Hematopoietic multipotent progenitor cell treated with erythropoietin and hydrocortisone succinate and interleukin-3 and kit ligand, for 6 days (in vitro differentiated cells): Measurements from ENCODE around the gene ASTL.

ENCODE experiments used
- DNase-seq: peaks from one replicate; pipeline ENCODE4 v3.0.0-alpha.2; 2015

The ASTL gene

DNA sequence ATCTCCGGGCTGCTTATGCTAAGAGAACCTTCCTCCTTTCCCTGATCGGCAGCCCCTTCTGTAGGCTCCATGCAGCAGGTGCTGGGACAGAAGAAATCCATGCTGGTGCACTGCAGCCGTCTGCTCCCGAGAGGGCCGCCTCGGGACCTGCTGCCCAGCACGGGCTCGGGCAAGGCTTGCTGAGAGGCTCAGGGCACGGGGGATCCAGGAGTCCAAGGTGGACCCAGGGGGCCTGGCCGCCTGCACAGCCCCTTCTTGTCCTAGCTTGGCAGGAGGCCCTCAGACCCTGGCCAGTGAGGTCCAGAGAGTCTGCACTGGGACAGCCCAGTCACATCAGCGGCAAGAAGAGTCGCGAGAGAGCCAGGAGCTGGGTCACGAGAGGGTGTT, 20.2 kb upstream of the ASTL start:
- DNase-seq: no peak

DNA sequence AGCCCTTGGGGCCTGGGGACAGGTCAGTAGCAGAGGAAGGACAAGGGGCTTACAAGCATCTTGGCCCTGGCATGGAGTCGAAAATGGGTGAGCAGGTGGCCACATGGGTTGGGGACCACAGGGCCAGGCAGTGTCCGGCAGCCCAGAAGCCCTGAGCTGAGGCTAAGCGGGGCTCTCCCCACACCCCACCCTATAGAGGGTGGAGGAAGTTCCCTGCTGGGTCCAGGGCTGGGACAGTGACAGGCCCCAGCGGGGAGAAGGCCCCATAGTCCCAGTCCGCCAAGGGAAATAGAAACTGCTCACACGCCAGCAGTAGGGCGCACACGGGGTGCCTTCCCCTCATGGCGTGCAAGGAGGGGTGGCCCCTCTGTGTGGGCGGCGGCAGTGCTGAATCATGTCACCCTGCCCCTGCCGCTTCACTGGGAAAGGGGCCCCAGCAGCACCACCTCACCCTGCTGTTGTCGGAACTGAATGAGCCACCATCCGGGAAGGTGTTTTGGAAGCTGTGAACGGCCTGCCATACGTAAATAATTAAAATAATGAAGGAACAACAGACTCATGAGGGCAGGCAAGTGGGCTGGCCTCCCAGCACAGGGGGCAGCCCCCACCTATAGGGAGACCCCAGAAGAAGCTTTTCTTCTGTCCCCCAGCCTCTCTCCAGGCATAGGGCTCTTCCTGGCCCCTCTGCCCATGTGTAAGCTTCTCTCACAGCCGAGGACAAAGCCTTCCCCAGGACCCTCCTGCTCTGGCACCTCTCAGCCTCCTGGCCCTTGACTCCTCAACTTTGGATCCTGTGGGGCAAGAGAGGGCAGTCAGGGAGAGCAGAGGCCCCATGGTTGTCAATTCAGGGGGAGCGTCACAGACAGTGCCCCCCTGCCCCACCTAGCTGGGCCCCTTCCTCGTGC, 19.6 kb upstream of the ASTL start:
- peak; percentile 77 for DNase-seq

DNA sequence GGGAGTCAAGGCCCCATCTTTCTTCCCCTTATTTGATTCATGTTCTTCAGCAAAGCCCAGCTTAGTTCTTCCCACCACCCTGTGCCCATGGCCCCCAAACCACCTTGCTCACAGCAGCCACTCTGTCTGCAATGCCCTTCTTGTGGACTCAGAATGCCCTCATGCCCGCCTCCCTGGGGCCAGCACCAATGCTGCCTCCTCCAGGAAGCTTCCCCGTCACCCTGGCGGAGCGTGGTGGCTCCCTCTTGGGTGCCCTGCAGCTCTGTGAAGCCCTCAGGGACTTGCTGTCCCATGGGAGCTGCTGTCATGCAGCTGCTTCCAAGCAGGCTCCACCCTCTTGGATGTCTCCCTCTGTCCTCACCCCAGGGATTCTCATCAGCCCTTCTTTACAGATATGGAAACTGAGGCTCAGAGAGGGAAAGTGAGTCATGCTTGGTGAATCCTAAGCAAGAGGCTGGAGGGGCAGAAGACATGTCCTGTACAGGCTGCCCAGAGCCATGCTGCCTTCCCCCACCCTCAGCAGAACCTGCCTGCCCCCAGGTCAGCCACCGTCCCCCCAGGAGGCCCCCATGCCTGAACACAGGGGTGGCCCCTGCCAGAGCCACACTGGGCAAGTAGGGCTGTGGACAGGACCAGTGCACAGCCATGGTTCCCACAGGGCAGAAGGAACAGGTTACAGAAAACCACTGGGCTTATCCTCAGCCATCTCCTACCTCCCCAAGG, 18.8 kb upstream of the ASTL start:
- no peak for DNase-seq

- no peak for DNase-seq
Measured at GRCh38 chr2:96156011-96156820, 17.9 kb upstream of the ASTL start.

- no peak for DNase-seq
Measured at GRCh38 chr2:96154506-96155380, 16.4 kb upstream of the ASTL start.

DNA sequence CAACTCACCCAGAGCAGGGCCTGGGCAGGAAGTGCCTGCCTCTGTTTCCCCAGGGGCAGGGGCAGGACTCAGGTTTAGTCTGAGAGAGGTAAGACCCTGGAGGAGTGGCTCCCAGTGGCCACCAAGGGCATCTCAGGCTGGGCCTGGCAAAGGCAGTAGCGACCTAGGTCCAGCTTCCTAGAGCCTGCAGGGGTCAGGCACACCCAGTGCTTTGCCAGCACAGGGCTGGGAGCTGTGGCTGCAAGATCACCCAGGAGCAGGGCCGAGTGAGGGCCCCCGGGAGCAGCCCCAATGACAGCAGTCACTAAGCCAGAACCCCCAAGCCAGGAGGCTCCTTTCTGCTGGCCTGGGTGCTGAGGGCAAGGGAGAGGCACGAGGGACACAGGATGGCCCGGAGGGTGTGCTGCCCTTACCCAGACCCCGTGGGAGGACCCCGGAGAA, 15.7 kb upstream of the ASTL start:
- DNase-seq: peak; percentile 26

DNA sequence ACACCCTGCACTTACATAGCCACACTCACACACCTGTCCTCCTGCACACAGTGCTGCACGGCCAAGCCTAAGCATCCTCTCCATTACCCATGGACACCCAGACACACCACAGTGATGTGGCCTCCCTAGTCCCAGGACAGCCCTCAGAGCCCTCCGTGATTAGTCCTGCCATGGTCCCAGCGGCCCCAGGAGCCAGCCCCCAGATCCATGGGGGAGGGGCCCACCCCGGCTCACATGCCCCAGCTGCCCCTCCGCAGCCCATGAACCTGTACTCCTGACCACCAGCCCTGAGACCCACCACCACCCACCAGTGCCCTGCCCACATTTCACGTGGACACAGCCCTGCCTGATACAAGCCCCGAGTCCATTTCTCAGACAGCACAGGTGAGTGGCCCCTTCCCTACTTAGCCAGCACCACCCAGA, 15.0 kb upstream of the ASTL start:
- no peak for DNase-seq

- DNase-seq: no peak
Measured at GRCh38 chr2:96152304-96153161, 14.2 kb upstream of the ASTL start.

GRCh38 chr2:96151595-96152303, 13.4 kb upstream of the ASTL start:
- no peak for DNase-seq

DNA sequence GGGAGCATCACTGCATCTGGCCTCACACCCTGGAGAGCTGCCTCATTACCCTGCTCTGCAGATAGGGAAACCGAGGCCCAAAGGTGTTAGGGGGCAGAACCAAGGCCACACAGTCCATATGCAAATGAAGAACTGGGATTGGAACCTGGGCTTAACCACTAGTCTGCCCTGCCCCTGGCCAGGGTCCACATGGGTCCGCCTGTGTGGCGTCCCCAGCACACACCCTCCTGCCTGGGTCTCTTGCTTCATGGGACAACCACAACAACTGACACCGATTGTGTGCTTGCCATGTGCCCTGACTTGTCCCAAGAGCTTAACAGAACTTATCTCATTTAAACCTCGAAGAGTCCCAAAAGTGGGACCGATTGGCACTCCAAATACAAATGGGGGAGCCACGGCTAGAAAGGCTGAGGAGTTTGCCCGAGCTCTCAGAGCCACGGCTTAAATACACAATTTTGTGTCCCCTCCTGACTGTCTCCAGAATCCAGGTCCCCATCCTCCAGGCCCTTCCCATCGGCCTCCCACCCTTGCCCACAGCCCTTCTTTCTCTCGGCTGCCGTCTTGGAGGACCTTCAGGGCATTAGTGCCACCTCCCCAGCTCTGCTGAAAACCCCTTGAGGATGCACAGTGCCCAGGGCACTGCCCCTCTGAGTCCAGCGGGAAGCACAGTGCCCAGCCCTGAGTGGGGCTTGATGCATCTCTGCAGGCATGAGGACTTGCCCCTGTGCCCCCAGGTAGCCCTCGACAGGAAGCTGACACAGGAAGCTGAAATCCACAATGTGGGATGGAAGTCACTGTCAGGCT, 12.7 kb upstream of the ASTL start:
- DNase-seq: no peak

- no peak for DNase-seq
Measured at GRCh38 chr2:96150007-96150640, 11.8 kb upstream of the ASTL start.

DNA sequence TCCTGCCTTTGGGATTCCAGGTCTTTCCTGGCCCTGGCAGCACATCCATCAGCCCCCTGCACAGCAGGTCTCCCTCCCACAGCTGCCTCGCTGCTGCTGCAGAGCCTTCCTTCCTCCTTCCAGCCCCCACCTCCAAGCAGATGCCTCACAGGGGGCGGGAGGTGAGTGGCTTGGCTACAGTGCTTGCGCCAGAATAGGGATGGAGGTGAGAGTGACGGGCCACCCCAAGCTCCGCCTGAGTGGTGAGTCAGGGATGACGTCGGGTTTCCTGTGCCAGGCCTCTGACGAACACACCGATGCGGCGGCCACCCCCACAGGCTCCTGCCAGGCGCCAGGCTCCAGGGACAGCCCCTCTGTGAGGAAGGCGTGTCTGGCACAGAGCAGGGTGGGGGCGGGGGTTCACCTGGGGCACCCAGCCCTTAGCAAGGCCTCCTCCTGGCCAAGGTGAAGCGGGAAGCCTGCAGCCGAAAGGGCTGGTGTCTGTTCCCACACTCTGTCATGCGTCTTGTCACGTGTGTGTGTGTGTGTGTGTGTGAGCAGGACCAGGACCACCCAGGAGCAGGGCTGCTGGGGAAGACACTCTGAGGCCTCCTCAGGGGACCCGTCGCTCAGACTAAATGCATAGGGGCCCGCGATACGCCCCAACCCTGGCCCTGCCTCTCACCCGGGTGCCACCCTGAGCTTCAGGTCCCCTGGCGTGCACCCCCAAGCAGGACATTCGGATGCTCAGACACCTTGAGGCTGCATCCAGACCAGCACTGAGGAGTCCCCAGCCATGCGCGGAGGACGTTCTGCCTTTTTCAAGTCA, 10.3 kb upstream of the ASTL start:
- DNase-seq: peak; percentile 85

DNA sequence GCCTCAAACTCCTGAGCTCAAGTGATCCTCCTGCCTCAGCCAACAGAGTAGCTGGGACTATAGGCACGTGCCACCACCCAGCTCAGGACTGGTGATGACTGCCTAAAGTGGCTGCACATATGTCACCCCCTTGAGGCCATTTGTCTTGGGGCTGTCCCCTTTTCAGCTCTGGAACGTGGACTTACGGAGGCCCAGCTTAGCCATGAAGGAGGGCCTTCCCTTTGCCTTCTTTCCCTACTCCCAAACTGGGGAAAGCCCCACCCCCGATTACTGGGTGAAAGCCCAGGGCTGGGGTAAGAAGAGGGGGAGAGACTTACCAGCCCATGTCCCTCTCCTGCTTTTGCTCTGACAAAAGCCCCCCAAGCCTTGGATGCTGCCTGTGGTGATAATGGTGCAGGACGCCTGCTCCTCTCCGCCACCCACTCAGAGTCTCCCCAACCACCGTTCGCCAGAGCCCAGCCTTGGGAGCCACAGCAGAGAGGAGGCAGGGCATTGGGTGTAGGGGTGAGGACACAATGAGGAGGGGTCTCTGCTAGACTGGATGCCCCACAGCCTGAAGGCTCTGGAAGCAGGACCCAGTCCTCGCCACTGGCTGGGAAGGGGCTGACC, 9.4 kb upstream of the ASTL start:
- peak; percentile 32 for DNase-seq

DNA sequence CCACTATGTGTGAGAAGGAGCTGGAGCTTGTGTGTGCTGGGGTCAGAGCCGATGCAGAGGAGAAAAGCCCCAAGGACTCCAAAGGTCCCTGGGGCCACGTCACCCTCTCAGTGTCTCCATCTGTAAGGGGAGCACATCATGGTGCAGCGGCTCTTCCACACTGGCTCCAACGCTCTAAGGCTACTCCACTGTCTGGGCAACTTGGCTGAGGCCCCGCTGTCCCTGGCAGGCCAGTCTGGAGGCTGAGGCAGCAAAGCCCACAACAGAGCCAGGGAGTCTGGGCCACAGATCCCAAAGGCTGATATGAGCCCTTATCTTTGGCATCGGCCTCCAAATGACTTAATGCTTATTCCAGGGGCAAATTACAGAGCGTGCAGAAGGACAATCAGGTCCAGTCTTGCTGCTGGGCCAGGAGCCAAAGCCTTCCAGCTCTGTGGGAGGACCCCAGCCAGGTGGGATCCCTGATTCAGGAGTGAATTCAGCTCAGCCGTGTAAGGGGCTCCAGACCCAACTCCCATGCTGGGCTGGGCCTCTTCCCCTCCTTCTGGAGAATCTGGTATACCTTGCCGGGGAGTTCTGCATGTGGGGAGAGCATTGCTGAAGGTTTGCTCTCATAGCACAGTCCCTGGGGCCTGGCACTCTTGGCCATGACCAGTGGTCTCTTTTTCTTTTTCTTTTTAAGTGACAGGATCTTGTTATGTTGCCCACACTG, 8.7 kb upstream of the ASTL start:
- peak; percentile 31 for DNase-seq

DNA sequence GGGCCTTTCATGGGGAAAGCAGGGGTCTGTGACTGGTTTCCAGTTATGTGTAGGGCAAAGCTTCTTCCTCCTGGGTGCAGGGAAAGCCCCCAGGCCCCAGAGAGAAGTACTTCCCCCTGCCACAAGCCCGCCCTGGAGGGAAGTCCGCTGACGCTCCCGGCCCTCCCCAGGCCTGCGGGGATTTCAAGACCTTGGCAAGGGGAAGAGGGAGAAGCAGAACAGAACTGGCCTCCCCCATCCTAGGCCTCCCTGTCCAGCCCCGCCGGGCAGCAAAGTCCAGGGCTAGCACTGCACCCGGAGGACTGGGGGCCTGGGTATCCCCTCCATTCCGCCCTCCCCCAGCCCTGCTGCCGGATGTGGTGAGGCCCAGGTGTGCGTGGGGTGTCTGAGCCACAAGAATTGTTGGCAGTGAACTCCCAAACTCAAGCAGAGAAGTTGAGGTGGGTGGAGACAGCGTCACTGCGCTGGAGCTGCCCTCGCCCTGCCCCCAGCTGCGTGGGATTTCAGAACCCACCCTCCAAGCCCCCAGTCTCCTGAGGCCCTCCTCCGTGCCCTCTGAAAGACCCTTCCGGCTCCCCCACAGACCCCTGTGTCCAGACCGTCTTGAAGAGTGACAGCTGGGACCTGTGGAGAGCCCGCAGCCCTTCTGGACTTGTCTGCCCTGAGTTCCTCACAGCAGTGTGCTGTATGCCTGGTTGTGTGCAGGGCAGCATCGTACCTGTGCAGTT, 8.0 kb upstream of the ASTL start:
- DNase-seq: peak; percentile 58

DNA sequence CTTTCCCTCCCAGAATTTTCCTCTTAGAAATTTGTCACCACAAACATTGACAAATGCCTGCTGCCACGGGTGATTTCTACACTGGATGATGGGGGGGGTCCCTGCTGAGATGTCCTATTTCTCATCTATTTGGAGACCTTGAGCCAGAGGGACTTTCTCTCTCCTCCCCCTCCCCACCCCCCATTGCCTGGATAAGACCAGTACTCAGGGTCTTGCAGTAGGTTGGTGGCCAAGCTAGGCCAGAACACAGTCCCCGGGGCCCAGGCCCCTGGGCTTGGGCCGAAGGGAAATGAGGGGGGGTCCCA, 7.5 kb upstream of the ASTL start:
- DNase-seq: no peak
